ENCODE measurements around the gene TINAGL1. TPM values are rescaled to one million over a fixed set of nuclear protein-coding genes. Genes with fewer than 3 reads are reported as not detected.

Gene TINAGL1
- total RNA-seq, 2 donors from 2014 or later = 211 to 264 TPM

DNA sequence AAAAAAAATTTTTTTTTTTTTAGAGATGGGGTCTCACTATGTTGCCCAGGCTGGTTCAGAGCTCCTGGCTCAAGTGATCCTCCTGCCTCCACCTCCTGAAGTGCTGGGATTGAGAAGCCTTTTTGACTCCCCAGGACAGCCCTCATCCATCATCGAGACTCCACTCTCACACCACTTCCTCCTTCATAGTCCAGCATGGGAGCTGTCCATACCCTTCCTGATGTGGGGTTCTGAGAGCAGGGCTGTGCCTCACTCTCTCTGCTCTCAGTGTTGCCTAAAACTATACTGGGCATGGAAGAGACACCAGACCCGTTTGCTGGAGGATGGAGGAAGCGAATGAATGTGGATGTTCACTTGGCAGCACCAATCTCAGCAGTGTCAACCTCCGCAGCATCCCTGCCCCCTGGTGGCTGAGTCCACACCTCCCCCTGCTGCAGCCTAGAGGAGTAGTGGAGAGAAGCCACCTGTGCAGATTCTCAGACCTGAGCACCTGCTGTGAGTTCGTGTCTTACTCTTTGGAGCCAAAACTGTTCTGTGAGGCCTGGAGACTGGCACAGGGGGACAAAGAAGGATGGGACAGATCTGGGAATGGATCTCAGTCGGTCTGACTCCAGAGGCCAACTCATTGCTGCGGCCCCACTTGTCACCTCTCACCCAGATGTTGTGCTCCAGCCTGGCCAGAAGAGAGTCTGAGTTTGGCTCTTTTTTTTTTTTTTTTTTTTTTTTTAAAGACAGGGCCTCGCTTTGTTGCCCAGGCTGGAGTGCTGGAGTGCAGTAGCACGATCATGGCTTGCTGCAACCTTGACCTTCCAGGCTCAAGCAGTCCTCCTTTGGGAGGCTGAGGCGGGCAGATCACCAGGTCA is 17.7 kb downstream of the TINAGL1 start:
- peak; percentile 77 for DNase-seq (ENCODE audit: low spot score)

DNA sequence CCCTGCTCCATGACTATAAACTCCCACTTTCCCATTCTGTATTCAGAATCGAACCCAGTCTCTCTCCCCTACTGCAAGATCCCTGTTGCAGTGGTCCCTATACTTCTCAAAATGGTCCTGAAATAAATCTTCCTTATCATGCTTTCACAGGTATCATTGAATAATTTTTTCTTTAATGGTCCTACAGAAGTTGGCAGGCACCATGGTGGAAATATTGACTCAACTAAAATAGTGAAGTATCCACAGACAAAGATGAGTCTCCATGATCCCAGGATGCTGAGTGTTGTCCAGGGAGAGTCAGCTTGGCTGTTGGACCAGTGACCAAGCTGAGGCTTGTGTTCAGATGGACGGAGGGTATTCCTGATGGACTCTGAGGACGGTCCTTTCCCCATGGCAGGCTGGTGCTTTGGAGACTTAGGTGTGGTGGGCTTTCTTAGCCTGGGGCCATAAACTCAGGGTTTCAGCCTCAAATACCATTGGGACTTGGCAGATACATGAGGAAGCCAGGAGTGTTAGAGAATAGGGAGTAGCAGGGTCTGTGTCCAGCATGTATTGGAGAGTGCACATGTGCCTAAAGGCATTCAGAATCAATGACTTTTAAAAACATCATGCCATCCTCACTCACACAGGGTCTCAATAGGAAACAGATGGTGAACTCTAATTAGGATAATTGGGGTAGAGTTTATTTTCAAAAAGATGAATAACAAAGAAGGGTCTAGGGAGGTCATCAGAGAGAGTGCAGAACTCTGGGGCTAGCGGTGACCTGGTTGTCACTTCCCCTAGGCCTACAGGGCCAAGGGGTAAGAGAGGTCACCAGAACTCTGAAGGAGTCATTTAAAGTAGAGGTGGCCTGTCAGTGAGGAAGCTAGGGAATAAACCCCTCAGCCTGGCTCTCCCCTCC is 19.8 kb downstream of the TINAGL1 start:
- DNase-seq (ENCODE audit: low spot score) = no peak
- peak overlapping the region in 1 of 2 donors; percentile 7 for H3K27ac ChIP-seq

More for the DNA sequence above, 17.7 kb downstream of the TINAGL1 start:
- Histone ChIP-seq H3K27ac (no peak overlapping the region), H3K9me3 (no peaks in the 10 kb centered on the region), H3K4me3 (no peak overlapping the region), H3K4me1 (peaks cover 0 to 7% of the 10 kb centered on the region in 2 donors), H3K27me3 (no peaks in the 10 kb centered on the region), H3K36me3 (no peaks in the 10 kb centered on the region)
- peak; percentile 81 to 87 for TF ChIP-seq CTCF (IDR thresholded peaks at IDR 0.05)

DNA sequence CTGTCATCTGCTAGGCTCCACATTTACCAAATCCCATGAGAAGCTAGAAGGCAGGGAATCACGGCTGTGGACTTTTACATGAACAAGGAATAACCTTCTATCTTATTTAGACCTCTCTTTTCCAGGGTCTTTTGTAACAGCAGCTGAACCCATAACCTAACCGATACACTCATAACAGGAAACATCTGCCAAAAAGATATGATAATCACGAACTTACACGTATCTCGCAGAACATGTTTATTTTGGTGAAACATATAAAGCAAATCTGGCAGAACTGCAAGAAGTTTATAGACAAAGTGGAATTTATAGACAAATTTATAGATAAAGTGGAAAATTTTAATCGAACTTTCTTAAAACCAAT is 20.4 kb downstream of the TINAGL1 start:
- DNase-seq (ENCODE audit: low spot score) = no peak

More for the DNA sequence above, 19.8 kb downstream of the TINAGL1 start:
- no peaks in the 10 kb centered on the region for H3K4me1 ChIP-seq
- H3K9me3 ChIP-seq = no peaks in the 10 kb centered on the region
- TF ChIP-seq CTCF (IDR thresholded peaks at IDR 0.05) = no peak
- H3K27me3 ChIP-seq = no peaks in the 10 kb centered on the region
- no peaks in the 10 kb centered on the region for H3K36me3 ChIP-seq
- no peak overlapping the region for H3K4me3 ChIP-seq

GRCh38 chr1:31598980-31599379 is 22.7 kb downstream of the TINAGL1 start:
- no peaks in the 10 kb centered on the region for H3K4me1 ChIP-seq
- no peak overlapping the region for H3K27ac ChIP-seq
- TF ChIP-seq CTCF (IDR thresholded peaks at IDR 0.05) = no peak
- H3K36me3 ChIP-seq = no peaks in the 10 kb centered on the region
- H3K27me3 ChIP-seq = no peaks in the 10 kb centered on the region
- DNase-seq (ENCODE audit: low spot score) = no peak
- H3K9me3 ChIP-seq = no peaks in the 10 kb centered on the region
- no peak overlapping the region for H3K4me3 ChIP-seq

More for the DNA sequence above, 20.4 kb downstream of the TINAGL1 start:
- H3K36me3 ChIP-seq = no peaks in the 10 kb centered on the region
- H3K9me3 ChIP-seq = no peaks in the 10 kb centered on the region
- no peak for TF ChIP-seq CTCF (IDR thresholded peaks at IDR 0.05)
- H3K27ac ChIP-seq = peak overlapping the region in 1 of 2 donors; percentile 7
- no peak overlapping the region for H3K4me3 ChIP-seq
- no peaks in the 10 kb centered on the region for H3K4me1 ChIP-seq
- no peaks in the 10 kb centered on the region for H3K27me3 ChIP-seq

DNA sequence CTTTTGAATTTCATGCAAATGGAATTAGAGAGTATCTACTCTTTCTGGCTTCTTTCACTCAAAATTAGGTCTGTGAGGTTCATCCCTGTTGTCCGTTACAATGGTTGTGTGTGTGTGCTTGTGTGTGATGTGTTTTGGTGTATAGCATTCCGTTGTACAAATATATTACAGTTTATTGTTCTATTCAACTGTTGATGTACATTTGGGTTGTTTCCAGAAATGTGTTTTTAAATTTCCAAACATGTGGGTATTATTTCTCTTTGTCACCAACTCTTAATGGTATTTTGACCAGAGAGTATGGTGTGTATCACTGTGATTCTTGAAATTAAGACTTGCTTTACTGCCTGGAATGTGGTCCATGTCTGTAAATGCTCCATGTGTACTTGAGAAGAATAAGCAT is 24.3 kb downstream of the TINAGL1 start:
- Histone ChIP-seq H3K4me3 (no peak overlapping the region), H3K27me3 (no peaks in the 10 kb centered on the region), H3K36me3 (no peaks in the 10 kb centered on the region), H3K9me3 (no peaks in the 10 kb centered on the region), H3K4me1 (no peaks in the 10 kb centered on the region), H3K27ac (no peak overlapping the region)
- TF ChIP-seq CTCF (IDR thresholded peaks at IDR 0.05) = no peak
- DNase-seq (ENCODE audit: low spot score) = no peak

All from right atrium auricular region (tissue), 2 donors.